B cell (primary cell): ENCODE results near the gene MAPRE2. TPM values are rescaled to one million over a fixed set of nuclear protein-coding genes. Genes with fewer than 3 reads are reported as not detected.

ENCODE experiments used
- ATAC-seq: fragments of 200-7000 bp; cut with Tn5 transposase; one replicate; pipeline ENCODE4 v1.10.0; 2021; ENCODE audit warnings: low read depth, mild to moderate bottlenecking, moderate number of reproducible peaks, moderate library complexity
- CTCF ChIA-PET: fragments of 350-600 bp; sonication (Branson Sonifier 250); formaldehyde crosslinking; loops from one replicate; lab custom pipeline; 2021; ENCODE audit warnings: antibody characterized with exemption, inconsistent platforms; lab: Charles Lee
- POLR2A ChIA-PET: fragments of 350-600 bp; sonication (Branson Sonifier 250); formaldehyde crosslinking; loops from one replicate; lab custom pipeline; 2021; ENCODE audit warnings: antibody characterized with exemption; lab: Charles Lee
- DNase-seq: peaks from one replicate; pipeline ENCODE4 v3.0.0; 2013
- H2AFZ ChIP-seq: 2 replicates; pipeline ENCODE4 v1.6.1; 2012; ENCODE audit warnings: mild to moderate bottlenecking, low read depth, low read length; ENCODE audit not compliant: insufficient read depth, poor library complexity, severe bottlenecking
- H3K27ac ChIP-seq, 2 donors: 1 replicate in 1 of 2; 2 replicates in 1 of 2; pipeline ENCODE4 v1.5.1; 2012 to 2013; ENCODE audit warnings: low read length in 2 of 2, mild to moderate bottlenecking in 2 of 2, moderate library complexity in 1 of 2
- H3K27me3 ChIP-seq, 4 experiments: fragments of 200-600 bp in 1 of 4; sonication (generic) in 1 of 4; replicated peaks in 1 of 4; 1 replicate in 2 of 4; 2 replicates in 2 of 4; pipeline versions ENCODE4 v1.6.1 to v1.7.0; 2013 to 2016; ENCODE audit warnings: low read length in 3 of 4, mild to moderate bottlenecking in 2 of 4, mixed read lengths in 1 of 4, moderate library complexity in 1 of 4; ENCODE audit not compliant: insufficient read depth in 4 of 4, control insufficient read depth in 3 of 4; ENCODE audit errors: control extremely low read depth in 1 of 4
- H3K36me3 ChIP-seq, 2 experiments: replicated peaks in 1 of 2; 1 replicate in 1 of 2; 2 replicates in 1 of 2; pipeline versions ENCODE4 v1.6.1 to v1.7.1; 2013; ENCODE audit warnings: low read length in 1 of 2; ENCODE audit not compliant: insufficient read depth in 2 of 2, control insufficient read depth in 1 of 2; ENCODE audit errors: control extremely low read depth in 1 of 2, extremely low read depth in 1 of 2
- H3K4me1 ChIP-seq, 2 donors: fragments of 200-600 bp in 1 of 2; sonication (generic) in 1 of 2; 1 replicate in 1 of 2; 2 replicates in 1 of 2; pipeline versions ENCODE4 v1.5.1 to v1.6.1; 2013 to 2017; ENCODE audit warnings: low read length in 2 of 2; ENCODE audit not compliant: control insufficient read depth in 2 of 2, insufficient read depth in 2 of 2
- H3K4me2 ChIP-seq: replicated peaks from 2 replicates; pipeline ENCODE3; 2012; ENCODE audit warnings: mild to moderate bottlenecking, low read depth, low read length; ENCODE audit not compliant: poor library complexity, severe bottlenecking
- H3K4me3 ChIP-seq, 5 experiments: fragments of 200-600 bp in 1 of 5; sonication (generic) in 1 of 5; 1 replicate in 3 of 5; 2 replicates in 2 of 5; pipeline versions ENCODE4 v1.5.1 to v1.7.0; 2011 to 2016; ENCODE audit warnings: low read length in 4 of 5, mild to moderate bottlenecking in 4 of 5, low read depth in 2 of 5, control low read depth in 1 of 5, moderate library complexity in 1 of 5; ENCODE audit not compliant: insufficient read depth in 1 of 5; ENCODE audit errors: control extremely low read depth in 1 of 5, extremely low read depth in 1 of 5
- H3K79me2 ChIP-seq: fragments of 200-600 bp; sonication (generic); one replicate; pipeline ENCODE4 v1.6.0; 2016; ENCODE audit warnings: low read length; ENCODE audit not compliant: control insufficient read depth, insufficient read depth
- H3K9ac ChIP-seq: fragments of 200-600 bp; sonication (generic); 2 replicates; pipeline ENCODE4 v1.6.1; 2017; ENCODE audit warnings: mild to moderate bottlenecking, low read length, moderate library complexity
- H3K9me3 ChIP-seq, 3 donors: one replicate each; pipeline versions ENCODE4 v1.6.1 to v1.7.1; 2013; ENCODE audit warnings: low read length in 2 of 3; ENCODE audit not compliant: control insufficient read depth in 2 of 3, insufficient read depth in 1 of 3; ENCODE audit errors: control extremely low read depth in 1 of 3
- H4K20me1 ChIP-seq: 2 replicates; pipeline ENCODE4 v1.6.0; 2012; ENCODE audit warnings: mild to moderate bottlenecking, low read length; ENCODE audit not compliant: insufficient read depth, control insufficient read depth, poor library complexity, severe bottlenecking
- H3K27ac Mint-ChIP-seq: one replicate; pipeline ENCODE4 v1.8.0; 2021; ENCODE audit warnings: mixed read lengths
- H3K27me3 Mint-ChIP-seq: one replicate; pipeline ENCODE4 v1.8.0; 2021; ENCODE audit warnings: mixed read lengths
- H3K4me1 Mint-ChIP-seq: one replicate; pipeline ENCODE4 v1.8.0; 2021; ENCODE audit warnings: mixed read lengths
- H3K4me3 Mint-ChIP-seq: one replicate; pipeline ENCODE4 v1.8.0; 2021; ENCODE audit warnings: mixed read lengths
- H3K9me3 Mint-ChIP-seq: one replicate; pipeline ENCODE4 v1.8.0; 2022; ENCODE audit warnings: mixed read lengths; ENCODE audit not compliant: insufficient read depth
- EZH2 ChIP-seq: IDR thresholded peaks from 2 replicates; pipeline ENCODE4 v1.6.1; 2012; ENCODE audit warnings: borderline replicate concordance, low read depth, mild to moderate bottlenecking, moderate library complexity, low read length; ENCODE audit not compliant: insufficient read depth, poor library complexity, severe bottlenecking
- WGBS: methylation state at CpG from one replicate; pipeline ENCODE4 v1.1.5; 2013; ENCODE audit warnings: missing lambda C conversion rate; ENCODE audit not compliant: insufficient coverage; 5-methylcytosine and 5-hydroxymethylcytosine counted together
- intact Hi-C: fragments of 100-400 bp; cut with micrococcal nuclease; formaldehyde crosslinking; loops from one replicate; pipeline ENCODE4 v1.10.0; 2022
- polyA plus RNA-seq: library from polyadenylated mRNA; depleted of rRNA; stranded (reverse); fragments of >200 nt; gene quantifications from 2 replicates; pipeline ENCODE4 v1.2.3, GENCODE V29; 2012
- total RNA-seq, 2 donors: library from RNA; stranded (reverse); fragments of 120-200 nt in 1 of 2; gene quantifications; 1 replicate in 1 of 2; 2 replicates in 1 of 2; pipeline versions ENCODE4 v1.2.3 to v1.2.4, GENCODE V29; 2013 to 2022
- TF ChIP-seq, protein P1 (sequence below): fragments of 200-600 bp; IDR thresholded peaks from one replicate; pipeline ENCODE4 v1.8.0; 2022; ENCODE audit warnings: antibody characterized with exemption, mild to moderate bottlenecking

MAPRE2 gene
- total and polyA plus RNA-seq, 2 donors (not counting 1 experiment from before 2014, with no cell fraction given) = 36.7 to 63.3 TPM

DNA sequence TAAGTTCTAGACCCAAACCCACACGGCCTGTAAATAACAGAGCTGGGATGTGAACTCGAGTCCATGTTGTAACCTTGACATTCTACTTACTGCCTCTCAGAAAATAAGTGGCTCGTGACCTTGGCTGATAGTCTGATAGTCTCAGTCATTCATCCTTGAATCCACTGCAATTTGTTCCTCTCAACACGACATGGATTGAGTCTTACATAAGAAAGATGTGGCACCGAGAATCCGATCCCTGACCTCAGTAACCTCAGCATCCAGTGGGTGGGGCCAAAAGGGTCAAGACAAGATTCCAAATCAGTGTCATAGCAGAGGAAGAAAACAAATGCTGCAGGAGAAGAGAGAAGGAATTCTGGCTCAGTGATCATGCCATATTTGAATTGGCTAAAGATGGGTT is 97.6 kb downstream of the MAPRE2 start:
- Mint-ChIP-seq H3K9me3 (no peaks in the 10 kb centered on the region), H3K4me1 (peaks cover 31% of the 10 kb centered on the region), H3K27ac (peak overlapping the region; percentile 24), H3K4me3 (no peak overlapping the region), H3K27me3 (no peaks in the 10 kb centered on the region)
- Histone ChIP-seq H3K27me3 (no peaks in the 10 kb centered on the region), H4K20me1 (peaks cover 8% of the 10 kb centered on the region), H3K4me3 (no peak overlapping the region), H3K9ac (no peak overlapping the region), H3K4me2 (no peak overlapping the region), H2AFZ (no peak overlapping the region), H3K27ac (no peak overlapping the region), H3K79me2 (no peaks in the 10 kb centered on the region), H3K36me3 (peaks cover 29 to 66% of the 10 kb centered on the region in 2 experiments), H3K9me3 (no peaks in the 10 kb centered on the region), H3K4me1 (peaks cover 24 to 28% of the 10 kb centered on the region in 2 donors)
- ATAC-seq = no peak
- CTCF ChIA-PET = interaction anchor here (1.0 to 7.3 kb wide), 4 partner anchors 14 to 248 kb away, joined by 3 to 98 read pairs (median 6); no protein-coding TSS in a partner anchor
- 97% methylated on average over 6 of the region's 6 CpGs for WGBS
- POLR2A ChIA-PET = no interaction called here
- DNase-seq = no peak
- TF ChIP-seq, protein P1, sequence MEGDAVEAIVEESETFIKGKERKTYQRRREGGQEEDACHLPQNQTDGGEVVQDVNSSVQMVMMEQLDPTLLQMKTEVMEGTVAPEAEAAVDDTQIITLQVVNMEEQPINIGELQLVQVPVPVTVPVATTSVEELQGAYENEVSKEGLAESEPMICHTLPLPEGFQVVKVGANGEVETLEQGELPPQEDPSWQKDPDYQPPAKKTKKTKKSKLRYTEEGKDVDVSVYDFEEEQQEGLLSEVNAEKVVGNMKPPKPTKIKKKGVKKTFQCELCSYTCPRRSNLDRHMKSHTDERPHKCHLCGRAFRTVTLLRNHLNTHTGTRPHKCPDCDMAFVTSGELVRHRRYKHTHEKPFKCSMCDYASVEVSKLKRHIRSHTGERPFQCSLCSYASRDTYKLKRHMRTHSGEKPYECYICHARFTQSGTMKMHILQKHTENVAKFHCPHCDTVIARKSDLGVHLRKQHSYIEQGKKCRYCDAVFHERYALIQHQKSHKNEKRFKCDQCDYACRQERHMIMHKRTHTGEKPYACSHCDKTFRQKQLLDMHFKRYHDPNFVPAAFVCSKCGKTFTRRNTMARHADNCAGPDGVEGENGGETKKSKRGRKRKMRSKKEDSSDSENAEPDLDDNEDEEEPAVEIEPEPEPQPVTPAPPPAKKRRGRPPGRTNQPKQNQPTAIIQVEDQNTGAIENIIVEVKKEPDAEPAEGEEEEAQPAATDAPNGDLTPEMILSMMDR = no peak
- no peak for TF ChIP-seq EZH2
- intact Hi-C loops = no loop called here

DNA sequence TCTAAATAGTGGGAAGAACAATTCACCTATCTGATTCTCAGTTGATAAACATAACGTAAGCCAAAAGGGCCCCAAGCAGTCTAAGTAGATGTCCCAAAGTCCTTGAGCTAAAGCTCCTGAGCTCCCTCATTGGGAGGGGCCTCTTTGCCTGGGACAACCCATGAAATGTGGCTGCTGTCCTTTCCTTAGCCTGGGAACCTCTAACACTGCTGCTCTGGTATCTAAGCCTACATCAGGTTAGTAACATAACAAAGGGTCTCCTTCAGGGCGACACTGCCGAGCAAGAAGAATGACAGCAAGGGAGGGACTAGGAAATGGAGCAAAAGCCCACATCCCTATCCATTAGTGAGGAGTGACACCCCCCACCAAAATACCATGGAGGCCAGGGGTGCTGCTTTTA is 98.3 kb downstream of the MAPRE2 start:
- Histone ChIP-seq H3K4me3 (no peak overlapping the region), H2AFZ (no peak overlapping the region), H3K27ac (no peak overlapping the region), H3K9me3 (no peaks in the 10 kb centered on the region), H3K9ac (no peak overlapping the region), H3K4me1 (peaks cover 24 to 28% of the 10 kb centered on the region in 2 donors), H4K20me1 (peaks cover 8% of the 10 kb centered on the region), H3K27me3 (no peaks in the 10 kb centered on the region), H3K4me2 (no peak overlapping the region), H3K79me2 (no peaks in the 10 kb centered on the region), H3K36me3 (peaks cover 21 to 59% of the 10 kb centered on the region in 2 experiments)
- Mint-ChIP-seq H3K27me3 (no peaks in the 10 kb centered on the region), H3K4me3 (no peak overlapping the region), H3K9me3 (no peaks in the 10 kb centered on the region), H3K4me1 (peaks cover 31% of the 10 kb centered on the region), H3K27ac (peak overlapping the region; percentile 38)
- intact Hi-C loops = no loop called here
- WGBS = 100% methylated on average over 3 of the region's 3 CpGs
- POLR2A ChIA-PET = no interaction called here
- TF ChIP-seq EZH2 = no peak
- TF ChIP-seq, protein P1 = no peak
- no peak for DNase-seq
- CTCF ChIA-PET = interaction anchor here (1.0 to 7.3 kb wide), 4 partner anchors 13 to 247 kb away, joined by 3 to 98 read pairs (median 6); no protein-coding TSS in a partner anchor
- ATAC-seq = no peak
